GM19035 (cell line): ENCODE data around the gene ZNF354B.
"Not testable (repeated sequence)": the region's sequence is repeated elsewhere in the genome, so short reads cannot be mapped to it uniquely, and the experiment has no call there.

ENCODE experiments used
- ATAC-seq: cut with Tn5 transposase; IDR thresholded peaks from one replicate; pipeline ENCODE4 v1.9.1; 2021; ENCODE audit not compliant: unreplicated experiment

Gene ZNF354B

GRCh38 chr5:178883115-178883694 lies 23.5 kb downstream of the ZNF354B start:
- not testable (repeated sequence) for ATAC-seq

GRCh38 chr5:178883815-178884430 lies 24.2 kb downstream of the ZNF354B start:
- ATAC-seq: no peak

- no peak for ATAC-seq
Measured at GRCh38 chr5:178895615-178896571, 36.1 kb downstream of the ZNF354B start, which contains the start of gene ZFP2. ZFP2 (plus strand) TSS chr5:178895913; CDS start chr5:178931314, 35,401 bp downstream.

GRCh38 chr5:178899289-178899688 lies 39.5 kb downstream of the ZNF354B start:
- no peak for ATAC-seq

GRCh38 chr5:178902849-178903248 lies 43.1 kb downstream of the ZNF354B start:
- no peak for ATAC-seq

- ATAC-seq: no peak
Measured at GRCh38 chr5:178931846-178932760, 72.3 kb downstream of the ZNF354B start.
